ENCODE measurements around the gene KCNA5.

Gene KCNA5

GRCh38 chr12:5064913-5065490 lies 21.3 kb downstream of the KCNA5 start:
- DNase-seq: no peak

- DNase-seq: no peak
Observed at GRCh38 chr12:5066251-5066650, 22.6 kb downstream of the KCNA5 start.

- DNase-seq: no peak
Observed at GRCh38 chr12:5068126-5068525, 24.4 kb downstream of the KCNA5 start.

- no peak for DNase-seq
Observed at GRCh38 chr12:5068619-5069018, 24.9 kb downstream of the KCNA5 start.

GRCh38 chr12:5070090-5070489 lies 26.4 kb downstream of the KCNA5 start:
- DNase-seq: no peak

GRCh38 chr12:5071496-5071895 lies 27.8 kb downstream of the KCNA5 start:
- no peak for DNase-seq

- DNase-seq: no peak
Observed at GRCh38 chr12:5072311-5072710, 28.6 kb downstream of the KCNA5 start.

GRCh38 chr12:5073054-5073453 lies 29.4 kb downstream of the KCNA5 start:
- no peak for DNase-seq

GRCh38 chr12:5073853-5074252 lies 30.2 kb downstream of the KCNA5 start:
- DNase-seq: no peak

GRCh38 chr12:5076761-5077160 lies 33.1 kb downstream of the KCNA5 start:
- no peak for DNase-seq

- DNase-seq: no peak
Observed at GRCh38 chr12:5078423-5078822, 34.7 kb downstream of the KCNA5 start.

- no peak for DNase-seq
Observed at GRCh38 chr12:5081016-5081415, 37.3 kb downstream of the KCNA5 start.

- DNase-seq: no peak
Observed at GRCh38 chr12:5083955-5084849, 40.5 kb downstream of the KCNA5 start.

- no peak for DNase-seq
Observed at GRCh38 chr12:5085896-5086295, 42.2 kb downstream of the KCNA5 start.

- DNase-seq: no peak
Observed at GRCh38 chr12:5087831-5088554, 44.3 kb downstream of the KCNA5 start.

GRCh38 chr12:5088586-5089264 lies 45.0 kb downstream of the KCNA5 start:
- no peak for DNase-seq

- DNase-seq: no peak
Observed at GRCh38 chr12:5094551-5094950, 50.9 kb downstream of the KCNA5 start.

GRCh38 chr12:5094986-5095385 lies 51.3 kb downstream of the KCNA5 start:
- no peak for DNase-seq
